ENCODE results near the gene MT2A.
A peak's percentile ranks its signal among the peaks of the same experiment; 100 is the strongest.
"Not testable (repeated sequence)": the region's sequence is repeated elsewhere in the genome, so short reads cannot be mapped to it uniquely, and the experiment has no call there.

The MT2A gene

GRCh38 chr16:56608043-56608875 is at the start of gene MT2A:
MT2A (plus strand) TSS chr16:56608584; CDS start chr16:56608656, 72 bp downstream.
- peak; percentile 97 for DNase-seq

DNA sequence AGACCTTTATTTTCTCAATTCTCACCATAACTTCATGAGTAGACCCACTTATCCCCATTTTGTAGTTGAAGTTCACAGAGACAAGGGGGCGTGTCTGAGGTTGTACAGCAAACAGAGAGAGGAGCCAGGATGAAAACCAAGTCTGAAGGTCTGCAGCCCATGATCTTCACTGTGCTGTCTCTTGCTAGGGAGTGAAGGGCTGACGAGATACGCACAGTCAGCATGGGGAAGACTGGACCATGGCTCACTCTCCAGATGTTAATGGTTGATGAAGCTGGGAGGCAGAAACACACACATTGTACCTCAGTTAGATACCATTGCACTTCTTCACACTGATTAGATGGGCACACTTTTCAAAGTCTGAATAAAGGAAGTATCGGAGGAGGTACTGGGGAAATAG is 49.3 kb upstream of the MT2A start:
- DNase-seq = no peak

- no peak for DNase-seq
Measured at GRCh38 chr16:56560447-56560846, 47.9 kb upstream of the MT2A start.

- no peak for DNase-seq
Measured at GRCh38 chr16:56561126-56561525, 47.3 kb upstream of the MT2A start.

DNA sequence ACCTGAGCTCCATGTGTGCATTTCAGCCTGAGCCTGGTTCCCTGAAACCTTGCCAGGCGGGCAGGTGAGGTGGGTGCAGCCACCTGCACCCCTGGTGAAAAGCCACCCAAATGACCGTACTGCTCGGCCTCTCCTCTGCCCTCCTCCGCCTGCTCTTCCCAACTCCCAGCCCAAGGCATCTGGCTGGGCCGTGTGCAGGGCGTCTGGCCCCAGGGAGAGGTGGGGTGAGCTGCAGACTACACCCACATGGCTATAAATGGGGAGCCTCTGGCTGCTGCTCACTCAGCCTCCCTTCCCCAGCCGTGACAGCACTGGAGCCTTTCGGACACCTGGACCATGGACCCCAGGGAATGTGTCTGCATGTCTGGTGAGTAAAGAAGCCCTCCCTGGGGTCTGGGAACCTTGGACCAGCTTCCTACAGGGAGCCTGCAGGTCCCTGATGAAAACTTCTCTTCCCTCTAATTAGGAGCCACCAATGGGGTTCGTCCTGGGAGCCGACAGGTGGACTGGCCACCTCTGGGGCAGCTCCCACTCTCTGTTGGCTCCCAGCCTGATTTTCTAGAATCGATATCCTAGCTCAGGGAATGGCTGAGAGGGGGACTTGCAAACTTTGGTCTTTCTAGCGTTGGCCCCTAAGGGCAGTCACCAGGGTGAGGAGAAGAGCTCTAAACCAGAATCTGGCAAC is 43.4 kb upstream of the MT2A start, which contains the start of gene MT4:
MT4 (plus strand) TSS at position 281 of the 685 bp plus-strand sequence; CDS start at position 337, 56 bp downstream.
- DNase-seq = no peak

DNA sequence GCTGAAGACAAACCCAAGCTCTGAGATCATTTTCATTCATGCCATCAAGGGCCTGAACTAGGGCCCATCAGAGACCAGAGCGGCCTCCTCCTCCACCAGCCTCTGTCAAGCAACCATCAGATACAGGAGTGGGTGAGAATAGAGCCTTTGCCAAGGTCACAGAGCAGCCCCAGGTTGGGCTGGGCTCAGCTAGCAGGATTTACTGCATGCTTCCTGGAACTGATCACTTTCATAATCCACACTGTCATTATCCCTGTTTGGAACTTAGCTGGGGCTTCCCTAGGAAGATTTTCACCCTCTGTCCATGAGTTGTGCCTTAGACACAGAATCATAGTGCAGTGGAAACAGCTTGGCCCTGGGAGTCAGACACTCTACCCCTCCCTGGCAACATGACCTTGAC is 38.4 kb upstream of the MT2A start:
- no peak for DNase-seq

- no peak for DNase-seq
Measured at GRCh38 chr16:56571525-56571924, 36.9 kb upstream of the MT2A start.

DNA sequence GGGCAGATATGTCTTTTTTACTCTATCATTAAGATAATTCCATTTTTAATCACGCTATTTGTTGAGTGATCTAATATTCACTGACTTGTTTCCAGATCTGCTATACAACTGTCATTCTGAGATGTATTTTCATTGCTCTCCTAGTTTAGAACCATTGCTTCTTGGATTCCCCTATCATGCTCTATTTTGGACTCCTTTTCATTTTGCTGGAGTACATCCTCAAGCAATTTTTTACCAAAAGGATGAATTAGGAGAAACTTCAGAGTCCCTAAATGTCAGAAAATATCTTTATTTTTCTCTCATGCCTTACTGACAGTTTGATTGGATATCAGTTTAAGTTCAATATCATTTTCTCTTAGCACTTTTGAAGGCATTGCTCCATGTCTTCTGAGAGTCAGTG is 33.8 kb upstream of the MT2A start:
- no peak for DNase-seq

GRCh38 chr16:56576585-56577299 is 31.6 kb upstream of the MT2A start:
- peak; percentile 98 for DNase-seq

DNA sequence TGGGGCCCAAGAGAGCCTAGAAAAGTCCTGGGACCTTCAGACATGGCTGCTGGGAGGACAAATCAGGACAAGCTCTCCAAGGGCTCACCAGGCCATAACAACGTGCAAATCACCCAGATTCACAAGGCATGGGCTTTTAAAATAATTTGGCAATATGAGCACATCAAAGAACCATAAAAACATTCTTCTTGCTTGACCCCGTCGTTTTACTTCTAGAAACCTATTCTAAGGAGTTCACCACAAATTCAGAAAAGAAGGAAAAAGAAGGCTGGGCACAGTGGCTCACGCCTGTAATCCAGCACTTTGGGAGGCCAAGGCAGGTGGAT is 31.1 kb upstream of the MT2A start:
- no peak for DNase-seq

DNA sequence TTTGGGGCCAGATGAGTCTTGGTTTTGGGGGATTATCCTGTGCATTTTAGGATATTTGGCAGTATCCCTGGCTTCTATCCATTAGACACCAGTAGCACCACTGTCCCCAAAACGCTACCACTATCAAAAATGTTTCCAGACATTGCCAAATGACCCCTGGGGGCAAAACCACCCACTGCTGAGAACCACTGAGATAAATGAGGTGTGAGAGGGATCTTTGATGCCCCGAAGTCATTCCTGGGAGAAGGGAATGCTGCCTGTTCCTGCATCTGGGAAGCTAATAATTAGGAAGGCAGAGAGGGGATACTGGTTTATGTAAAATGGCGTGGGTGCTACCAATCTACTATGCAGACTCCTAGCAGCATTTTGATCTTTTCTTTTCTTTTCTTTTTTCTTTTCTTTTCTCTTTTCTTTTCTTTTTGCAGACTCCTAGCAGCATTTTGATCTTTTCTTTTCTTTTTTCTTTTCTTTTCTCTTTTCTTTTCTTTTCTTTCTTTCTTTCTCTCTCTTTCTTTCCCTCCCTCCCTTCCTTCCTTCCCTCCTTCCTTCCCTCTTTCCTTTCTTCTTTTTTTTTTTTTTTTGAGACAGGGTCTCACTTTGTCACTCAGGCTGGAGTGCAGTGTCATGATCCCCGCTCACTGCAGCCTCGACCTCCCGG is 27.9 kb upstream of the MT2A start:
- no peak for DNase-seq

DNA sequence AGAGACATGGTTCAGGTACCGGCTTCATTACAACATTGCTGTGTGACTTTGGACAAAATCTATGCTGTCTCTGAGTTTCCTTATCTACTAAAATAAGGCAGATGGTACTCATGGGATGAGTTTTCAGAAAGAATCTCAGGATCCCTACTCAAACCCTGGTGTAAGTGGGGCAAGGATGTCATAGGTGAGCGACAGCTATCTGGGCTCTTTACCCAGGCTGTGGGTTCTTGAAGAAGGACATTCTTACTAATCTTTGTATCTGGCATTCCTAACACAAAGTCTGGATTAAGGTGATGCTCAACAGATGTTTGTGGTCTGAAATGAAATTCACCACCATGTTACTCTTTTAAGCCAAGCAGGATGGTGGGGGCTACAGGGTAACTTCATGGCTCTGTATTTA is 25.5 kb upstream of the MT2A start:
- DNase-seq = not testable (repeated sequence)

DNA sequence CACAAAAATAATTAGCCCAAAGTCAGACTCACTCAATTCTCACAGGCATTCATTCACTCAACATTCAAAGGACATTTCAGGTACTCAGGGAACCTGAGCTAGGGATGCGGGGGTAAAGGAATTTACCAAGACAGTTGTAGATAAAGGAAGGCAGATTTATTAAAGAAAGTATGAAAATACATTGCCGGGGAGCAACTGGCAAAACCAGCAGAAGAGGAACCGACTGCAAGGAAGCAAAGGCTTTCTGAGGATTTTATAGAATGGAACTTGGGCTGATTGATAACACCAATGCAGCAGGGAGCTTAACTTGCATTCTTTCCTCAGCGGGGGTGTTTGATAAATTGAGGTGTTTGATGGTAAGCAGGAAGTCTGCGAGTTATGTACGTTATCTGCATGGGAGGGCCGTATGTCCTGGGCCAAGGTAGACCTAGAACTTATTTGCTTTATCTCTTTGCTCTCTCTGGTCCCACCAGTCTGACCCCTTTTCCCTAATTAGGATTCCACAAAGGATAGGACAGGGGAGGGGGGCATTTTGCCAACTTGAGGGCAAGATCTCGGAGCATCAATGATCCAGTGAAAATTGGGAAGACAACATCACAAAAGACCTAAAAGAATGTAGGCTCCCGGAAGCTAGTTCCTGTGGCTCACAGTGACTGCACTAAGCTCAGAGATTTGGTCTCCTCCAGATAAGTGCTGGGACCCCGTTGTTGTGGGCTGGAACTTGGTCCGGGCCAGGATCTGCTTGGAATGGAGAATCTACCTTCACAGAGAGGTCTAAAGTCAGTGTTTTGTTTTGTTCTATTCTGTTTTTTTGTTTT is 24.8 kb upstream of the MT2A start:
- no peak for DNase-seq

- no peak for DNase-seq
Measured at GRCh38 chr16:56584276-56584675, 24.1 kb upstream of the MT2A start.

GRCh38 chr16:56588781-56589140 is 19.6 kb upstream of the MT2A start:
- no peak for DNase-seq

GRCh38 chr16:56589141-56590039 is 19.0 kb upstream of the MT2A start, which contains the start of gene MT3:
MT3 (plus strand) TSS chr16:56589528; CDS start chr16:56589591, 63 bp downstream.
- peak; percentile 86 for DNase-seq

DNA sequence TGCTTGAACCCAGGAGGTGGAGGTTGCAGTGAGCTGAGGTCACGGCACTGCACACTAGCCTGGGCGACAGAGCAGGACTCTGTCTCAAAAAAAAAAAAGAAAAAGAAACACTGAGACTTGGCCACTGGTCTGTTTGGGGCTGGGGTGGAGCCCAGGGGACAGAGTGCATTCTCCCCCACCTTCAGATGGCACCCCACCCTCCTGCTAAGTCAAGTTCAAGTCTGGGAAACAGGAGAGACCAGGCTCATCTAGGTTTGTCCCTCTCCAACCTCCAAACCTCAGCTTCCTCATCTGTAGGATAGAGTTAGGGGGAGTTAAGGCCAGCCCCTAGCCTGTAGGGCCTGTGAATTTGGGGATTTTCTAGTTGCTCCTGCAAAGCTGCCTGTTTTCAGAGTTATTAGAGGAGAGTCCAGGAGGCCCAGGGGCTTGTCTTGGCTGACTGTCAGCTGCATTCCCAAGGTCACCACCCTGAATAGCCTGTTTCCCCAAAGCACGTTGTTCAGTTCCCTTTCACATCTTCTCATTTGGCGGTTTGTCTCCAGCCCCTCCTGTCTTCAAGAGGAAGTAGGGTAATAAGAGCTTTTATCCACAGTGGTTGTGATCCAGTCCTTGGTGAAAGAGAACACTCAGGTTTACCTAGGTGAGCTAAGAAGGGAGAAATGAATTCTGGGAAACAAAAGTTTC is 16.9 kb upstream of the MT2A start:
- peak; percentile 25 for DNase-seq

- DNase-seq = no peak
Measured at GRCh38 chr16:56593573-56594291, 14.7 kb upstream of the MT2A start.

- DNase-seq = no peak
Measured at GRCh38 chr16:56594292-56594619, 14.1 kb upstream of the MT2A start.

DNA sequence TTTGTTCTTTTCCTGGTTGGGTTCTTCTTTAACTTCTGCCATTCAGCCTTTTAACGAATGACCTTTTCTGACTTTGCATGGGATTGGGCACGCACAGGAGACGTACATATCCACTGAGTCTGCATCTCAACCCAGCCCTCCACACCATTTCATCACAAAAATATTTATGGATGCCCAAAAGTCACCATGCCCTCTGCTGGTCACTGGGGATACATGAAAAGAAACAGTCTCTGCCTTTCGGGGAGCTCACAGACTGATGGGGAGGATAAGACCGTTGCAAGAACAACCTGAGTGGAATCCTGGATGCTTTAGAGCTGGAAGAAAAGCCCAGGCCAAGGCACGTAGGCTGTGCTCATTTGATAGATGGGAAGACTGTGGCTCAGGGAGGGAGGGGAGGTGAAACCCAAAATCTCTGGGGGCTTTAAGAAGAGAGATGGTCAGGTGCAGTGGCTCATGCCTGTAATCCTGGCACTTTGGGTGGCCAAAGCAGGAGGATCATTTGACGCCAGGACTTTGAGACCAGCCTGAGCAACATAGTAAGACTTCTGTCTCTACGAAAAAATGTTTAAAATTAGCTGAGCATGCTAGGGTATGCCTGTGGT is 7.9 kb upstream of the MT2A start:
- peak; percentile 80 for DNase-seq
